HG02981 (cell line): ENCODE results near the gene ANKRD50.

Source experiments
- ATAC-seq: cut with Tn5 transposase; IDR thresholded peaks from one replicate; pipeline ENCODE4 v1.9.1; 2021; ENCODE audit warnings: mild to moderate bottlenecking, moderate library complexity; ENCODE audit not compliant: unreplicated experiment

ANKRD50 gene

DNA sequence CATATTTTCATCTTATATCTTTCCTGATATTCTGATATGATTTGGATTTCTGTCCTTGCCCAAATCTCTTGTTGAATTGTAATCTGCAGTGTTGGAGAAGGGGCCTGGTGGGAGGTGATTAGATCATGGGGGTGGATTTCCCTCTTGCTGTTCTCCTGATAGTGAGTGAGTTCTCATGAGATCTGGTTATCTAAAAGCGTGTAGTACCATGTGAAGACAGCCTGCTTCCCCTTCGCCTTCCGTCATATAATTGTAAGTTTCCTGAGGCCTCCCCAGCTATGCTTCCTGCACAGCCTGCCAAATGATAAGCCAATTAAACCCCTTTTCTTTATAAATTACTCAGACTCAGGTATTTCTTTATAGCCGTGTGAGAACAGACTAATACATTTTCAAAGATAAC is 77.2 kb downstream of the ANKRD50 start:
- no peak for ATAC-seq

DNA sequence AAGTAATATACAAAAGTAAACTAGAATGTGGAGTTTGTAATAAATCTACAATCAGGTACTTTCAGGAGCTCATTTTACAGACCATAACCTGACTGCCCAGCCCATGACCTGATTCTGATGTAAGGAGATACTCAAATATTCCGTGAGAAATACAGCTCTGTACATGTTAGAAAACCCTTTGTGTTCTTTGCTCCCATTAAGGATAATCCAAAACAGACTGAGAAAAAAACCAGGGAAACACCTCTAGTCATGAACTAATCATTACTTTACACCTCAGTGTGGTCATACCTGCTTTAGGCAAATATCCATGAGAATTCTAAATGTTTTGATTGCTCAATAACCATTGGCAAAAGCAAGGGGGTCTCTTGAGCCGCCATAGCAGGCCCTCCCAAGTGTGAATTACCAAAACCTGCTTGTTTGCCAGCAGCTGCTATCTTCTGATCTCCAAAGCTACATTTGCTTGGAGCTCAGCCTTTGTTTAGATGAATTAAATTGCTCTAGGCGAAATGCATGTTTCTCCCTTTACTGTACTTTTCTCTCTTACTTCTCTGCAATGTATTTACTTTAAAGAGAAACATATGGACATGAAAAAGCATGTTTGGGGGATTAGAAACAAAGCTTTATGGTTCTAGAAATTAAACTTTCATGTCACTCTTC is 79.1 kb downstream of the ANKRD50 start:
- ATAC-seq: no peak

DNA sequence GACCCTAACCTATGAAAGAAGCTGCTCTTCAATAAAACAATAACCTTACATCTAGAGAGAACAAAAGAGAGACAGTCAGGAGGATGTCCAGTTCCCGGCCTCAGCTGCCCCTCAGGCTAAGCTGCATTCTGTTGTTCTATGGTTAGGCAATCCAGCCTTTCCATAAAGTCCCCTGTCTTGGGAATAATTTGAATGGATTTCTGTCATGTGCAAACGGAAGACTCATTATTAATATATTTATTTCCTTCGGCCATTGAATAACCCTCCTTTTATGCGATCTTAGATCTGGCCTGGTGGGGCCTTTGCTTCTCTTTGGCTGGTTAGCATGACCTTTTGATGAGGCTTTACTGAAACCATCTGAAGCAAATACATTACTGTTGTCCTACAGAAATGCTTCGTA is 80.1 kb downstream of the ANKRD50 start:
- ATAC-seq: no peak

DNA sequence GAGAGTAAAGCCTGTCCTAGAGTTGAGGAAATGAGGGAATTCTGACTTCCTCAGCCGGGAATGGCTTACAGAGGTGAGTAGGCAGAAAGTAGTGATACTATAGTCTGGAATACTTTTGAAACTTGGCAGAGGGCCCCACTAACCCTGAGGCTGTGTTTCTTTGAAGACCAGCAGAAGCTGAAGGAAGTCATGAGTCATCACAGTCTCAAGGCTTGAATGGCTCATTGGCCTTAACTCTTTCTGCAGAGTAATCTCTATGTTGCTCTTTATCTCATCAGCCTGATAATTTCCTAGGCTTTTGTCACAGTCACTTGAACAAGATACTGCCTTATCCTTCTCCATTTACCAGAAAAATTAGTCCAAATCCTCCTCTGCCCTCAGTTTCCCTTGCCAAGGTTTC is 80.8 kb downstream of the ANKRD50 start:
- ATAC-seq: peak; percentile 96

DNA sequence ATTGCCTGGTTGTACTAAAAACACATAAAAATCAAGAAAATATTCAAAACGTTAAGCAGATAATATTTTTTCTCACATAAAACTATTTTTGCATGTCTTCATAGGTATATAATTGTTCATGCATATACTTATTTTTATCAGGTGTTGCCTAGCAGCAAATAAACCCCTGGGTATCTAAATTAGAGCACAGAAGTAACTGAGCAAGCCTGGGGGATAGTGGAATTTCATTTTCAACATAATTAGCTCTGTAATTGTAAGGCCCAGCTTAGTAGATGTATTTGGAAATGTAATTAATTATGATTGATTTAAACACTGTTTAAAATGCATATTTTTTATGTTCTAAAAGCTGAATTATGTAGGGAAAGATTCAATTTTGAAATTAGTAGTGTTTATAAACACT is 82.9 kb downstream of the ANKRD50 start:
- no peak for ATAC-seq
